Left renal pelvis (tissue), 4 donors: ENCODE data around the gene SLC35A5. TPM values are rescaled to one million over a fixed set of nuclear protein-coding genes. Genes with fewer than 3 reads are reported as not detected.
"Not testable (repeated sequence)": the region's sequence is repeated elsewhere in the genome, so short reads cannot be mapped to it uniquely, and the experiment has no call there.

Source experiments
- DNase-seq, 4 donors: peaks; one replicate each; pipeline ENCODE4 v3.0.0-alpha.2; 2013; ENCODE audit warnings: low read depth in 4 of 4, low spot score in 3 of 4
- polyA plus RNA-seq, 4 donors: library from polyadenylated mRNA; unstranded; fragments of 120-200 nt; gene quantifications; one replicate each; pipeline ENCODE4 v1.2.1, GENCODE V29; 2013; ENCODE audit not compliant: insufficient read length in 4 of 4

Gene SLC35A5
- polyA plus RNA-seq = 10 to 100 TPM; 62.3 to 82.3 (median 67.5) TPM

- DNase-seq = peak; percentile 97 to 98 (median 98)
Measured at GRCh38 chr3:112561734-112562529, at the start of gene SLC35A5, which contains the start of gene ATG3. Gene SLC35A5 (plus strand): TSS chr3:112562045. CDS start chr3:112563404, 1,359 bp downstream. Gene ATG3 (minus strand): TSS chr3:112561962. CDS start chr3:112561528, 434 bp downstream.

GRCh38 chr3:112512320-112512719, 49.5 kb upstream of the SLC35A5 start:
- no peak for DNase-seq

GRCh38 chr3:112514527-112515128, 47.2 kb upstream of the SLC35A5 start:
- no peak for DNase-seq

- not testable (repeated sequence) for DNase-seq
Measured at GRCh38 chr3:112518970-112519369, 42.9 kb upstream of the SLC35A5 start.

- DNase-seq = peak; percentile 26 to 39 (median 35)
Measured at GRCh38 chr3:112519424-112520001, 42.3 kb upstream of the SLC35A5 start.

- DNase-seq = not testable (repeated sequence)
Measured at GRCh38 chr3:112524127-112524526, 37.7 kb upstream of the SLC35A5 start.

GRCh38 chr3:112530573-112530972, 31.3 kb upstream of the SLC35A5 start:
- DNase-seq = no peak

GRCh38 chr3:112531358-112531781, 30.5 kb upstream of the SLC35A5 start:
- DNase-seq = peak in 1 of 4 donors; percentile 5

- no peak for DNase-seq
Measured at GRCh38 chr3:112539825-112540650, 21.8 kb upstream of the SLC35A5 start.

GRCh38 chr3:112546216-112546759, 15.6 kb upstream of the SLC35A5 start:
- no peak for DNase-seq

GRCh38 chr3:112550859-112551258, 11.0 kb upstream of the SLC35A5 start:
- DNase-seq = no peak

GRCh38 chr3:112555535-112556170, 6.2 kb upstream of the SLC35A5 start:
- DNase-seq = no peak

GRCh38 chr3:112557976-112558375, 3.9 kb upstream of the SLC35A5 start:
- DNase-seq = no peak

- no peak for DNase-seq
Measured at GRCh38 chr3:112560307-112560706, 1.5 kb upstream of the SLC35A5 start.

- peak; percentile 60 to 79 (median 70) for DNase-seq
Measured at GRCh38 chr3:112560721-112561483, 943 bp upstream of the SLC35A5 start.

GRCh38 chr3:112561484-112561733, 436 bp upstream of the SLC35A5 start:
- peak in 1 of 4 donors; percentile 47 for DNase-seq

- not testable (repeated sequence) for DNase-seq
Measured at GRCh38 chr3:112564247-112564939, 2.5 kb downstream of the SLC35A5 start.

GRCh38 chr3:112564940-112565305, 3.1 kb downstream of the SLC35A5 start:
- DNase-seq = no peak

- no peak for DNase-seq
Measured at GRCh38 chr3:112568642-112569041, 6.8 kb downstream of the SLC35A5 start.
